SU-DHL-6 (cell line): ENCODE measurements around the gene EIF3I.
"Not testable (repeated sequence)": the region's sequence is repeated elsewhere in the genome, so short reads cannot be mapped to it uniquely, and the experiment has no call there.

ENCODE experiments used
- H2AFZ ChIP-seq: fragments of 200-600 bp; sonication (generic); 2 replicates; pipeline ENCODE4 v1.6.1; 2014; ENCODE audit warnings: low read depth, mild to moderate bottlenecking, moderate library complexity, mixed read lengths, antibody characterized with exemption, low read length; ENCODE audit not compliant: severe bottlenecking
- H3F3A ChIP-seq: fragments of 200-600 bp; shearing (Covaris generic); 2 replicates; pipeline ENCODE4 v1.6.0; 2016; ENCODE audit warnings: antibody characterized with exemption, mild to moderate bottlenecking; ENCODE audit not compliant: insufficient read depth
- H3K27ac ChIP-seq: fragments of 200-600 bp; sonication (generic); 2 replicates; pipeline ENCODE4 v1.5.1; 2016; ENCODE audit warnings: low read depth, mild to moderate bottlenecking, low read length, moderate library complexity, mixed read lengths
- H3K27me3 ChIP-seq: fragments of 200-600 bp; sonication (generic), shearing (Covaris generic); 2 replicates; pipeline ENCODE4 v1.6.0; 2014; ENCODE audit warnings: mild to moderate bottlenecking, low read length
- H3K36me3 ChIP-seq: fragments of 200-600 bp; sonication (generic); 2 replicates; pipeline ENCODE4 v1.6.1; 2014; ENCODE audit warnings: mild to moderate bottlenecking, low read length, mixed read lengths
- H3K4me2 ChIP-seq: fragments of 300-600, 200-600 bp; shearing (Covaris generic), sonication (generic); 2 replicates; pipeline ENCODE4 v1.6.0; 2014; ENCODE audit warnings: low read length, low read depth, mild to moderate bottlenecking; ENCODE audit not compliant: poor library complexity, severe bottlenecking
- H3K4me3 ChIP-seq: fragments of 200-600 bp; sonication (generic); 2 replicates; pipeline ENCODE4 v1.5.1; 2014; ENCODE audit warnings: antibody characterized with exemption, low read length, mild to moderate bottlenecking, mixed read lengths; ENCODE audit not compliant: insufficient read depth, poor library complexity, severe bottlenecking
- H3K79me2 ChIP-seq: fragments of 200-600 bp; sonication (generic); 2 replicates; pipeline ENCODE4 v1.6.1; 2014; ENCODE audit warnings: mild to moderate bottlenecking, low read length, moderate library complexity; ENCODE audit not compliant: insufficient read depth
- H3K9ac ChIP-seq: fragments of 200-600 bp; sonication (generic); 2 replicates; pipeline ENCODE4 v1.7.0; 2014; ENCODE audit warnings: mild to moderate bottlenecking, low read length
- H3K9me2 ChIP-seq: fragments of 200-600 bp; sonication (generic); replicated peaks from 2 replicates; pipeline ENCODE4 v1.6.1; 2014; ENCODE audit warnings: low read length; ENCODE audit not compliant: insufficient read depth
- H3K9me3 ChIP-seq: fragments of 200-600 bp; sonication (generic); 2 replicates; pipeline ENCODE4 v1.6.1; 2014; ENCODE audit warnings: low read length, mixed read lengths; ENCODE audit not compliant: insufficient read depth
- H4K20me1 ChIP-seq: fragments of 200-600 bp; sonication (generic); 2 replicates; pipeline ENCODE4 v1.6.1; 2014; ENCODE audit warnings: low read depth, mild to moderate bottlenecking, antibody characterized with exemption, low read length, moderate library complexity, mixed read lengths
- CTCF ChIP-seq: fragments of 200-600 bp; sonication (generic); IDR thresholded peaks from one replicate; pipeline ENCODE4 v1.5.1; 2017; ENCODE audit warnings: antibody characterized with exemption, mild to moderate bottlenecking, low read length, moderate library complexity; ENCODE audit not compliant: insufficient read depth, poor library complexity, severe bottlenecking
- EZH2phosphoT487 ChIP-seq: fragments of 200-600 bp; sonication (generic), shearing (Covaris generic); conservative IDR thresholded peaks from 2 replicates; pipeline ENCODE4 v1.6.1; 2018; ENCODE audit warnings: mild to moderate bottlenecking, antibody characterized with exemption, low read length, moderate library complexity, mixed read lengths

The EIF3I gene

DNA sequence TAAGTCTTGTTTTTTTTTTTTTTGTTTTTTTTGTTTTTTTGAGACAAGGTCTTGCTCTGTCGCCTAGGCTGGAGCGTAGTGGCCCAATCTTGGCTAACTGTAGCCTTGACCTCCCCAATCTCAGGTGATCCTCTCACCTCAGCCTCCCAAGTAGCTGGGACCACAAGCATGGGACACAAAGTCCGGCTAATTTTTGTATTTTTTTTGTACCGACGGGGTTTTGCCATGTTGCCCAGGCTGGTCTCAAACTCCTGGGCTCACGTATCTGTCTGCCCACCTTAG, 35.0 kb downstream of the EIF3I start:
- Histone ChIP-seq H3K4me2 (peak overlapping the region; percentile 84), H2AFZ (no peak overlapping the region), H3K9me2 (no peaks in the 10 kb centered on the region), H4K20me1 (no peaks in the 10 kb centered on the region), H3K36me3 (no peaks in the 10 kb centered on the region), H3K27ac (peak overlapping the region; percentile 99), H3K9ac (peak overlapping the region; percentile 81), H3K9me3 (no peaks in the 10 kb centered on the region), H3K79me2 (peaks cover 45% of the 10 kb centered on the region), H3F3A (peaks cover 65% of the 10 kb centered on the region), H3K27me3 (no peaks in the 10 kb centered on the region), H3K4me3 (peak overlapping the region; percentile 5)
- TF ChIP-seq EZH2phosphoT487 (no peak), CTCF (no peak)

- not testable (repeated sequence) for H3K9me3 ChIP-seq, H3K27me3 ChIP-seq, H3K9me2 ChIP-seq, H3K4me3 ChIP-seq, H3K36me3 ChIP-seq, H4K20me1 ChIP-seq, H2AFZ ChIP-seq
- Histone ChIP-seq H3K9ac (peak overlapping the region; percentile 19; the same call in 1 of the 2 replicates), H3K4me2 (peak overlapping the region; percentile 63), H3K79me2 (peaks cover 28% of the 10 kb centered on the region), H3F3A (peaks cover 48% of the 10 kb centered on the region), H3K27ac (peak overlapping the region; percentile 97)
These were observed 41.0 kb downstream of the EIF3I start for GRCh38 chr1:32263236-32263593.

DNA sequence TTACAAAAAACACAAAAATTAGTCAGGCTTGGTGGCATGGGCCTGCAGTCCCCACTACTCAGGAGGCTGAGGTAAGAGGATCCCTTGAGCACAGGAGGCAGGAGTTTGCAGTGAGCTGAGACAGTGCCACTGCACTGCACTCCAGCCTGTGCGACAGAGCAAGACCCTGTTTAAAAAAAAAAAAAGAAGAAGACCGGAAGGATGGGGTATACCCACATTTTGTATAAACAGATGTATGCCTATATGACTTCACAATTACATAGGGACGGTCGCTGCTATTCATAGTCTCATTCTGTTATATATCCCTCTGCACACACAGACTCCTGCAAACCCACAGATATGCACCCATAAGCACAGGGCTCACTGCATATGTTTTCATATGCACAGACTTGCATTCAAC, 41.5 kb downstream of the EIF3I start:
- Histone ChIP-seq H2AFZ (no peak overlapping the region), H3K36me3 (no peaks in the 10 kb centered on the region), H3F3A (peaks cover 47% of the 10 kb centered on the region), H3K79me2 (peaks cover 22% of the 10 kb centered on the region), H4K20me1 (no peaks in the 10 kb centered on the region), H3K9me2 (no peaks in the 10 kb centered on the region), H3K27ac (peak overlapping the region; percentile 97), H3K4me2 (peak overlapping the region; percentile 63), H3K4me3 (peak overlapping the region; percentile 11), H3K27me3 (no peaks in the 10 kb centered on the region), H3K9ac (peak overlapping the region; percentile 49), H3K9me3 (no peaks in the 10 kb centered on the region)
- TF ChIP-seq EZH2phosphoT487, result no peak
- TF ChIP-seq CTCF, result no peak

- no peak overlapping the region for H3K4me3 ChIP-seq
- peaks cover 10% of the 10 kb centered on the region for H3K79me2 ChIP-seq
- peaks cover 41% of the 10 kb centered on the region for H3F3A ChIP-seq
- peak overlapping the region; percentile 45 for H3K9ac ChIP-seq
- no peaks in the 10 kb centered on the region for H3K9me3 ChIP-seq
- TF ChIP-seq EZH2phosphoT487 (no peak), CTCF (no peak)
- no peaks in the 10 kb centered on the region for H4K20me1 ChIP-seq
- no peaks in the 10 kb centered on the region for H3K36me3 ChIP-seq
- H2AFZ ChIP-seq, result no peak overlapping the region
- peak overlapping the region; percentile 97 for H3K27ac ChIP-seq
- H3K9me2 ChIP-seq, result no peaks in the 10 kb centered on the region
- H3K4me2 ChIP-seq, result peak overlapping the region; percentile 63
- H3K27me3 ChIP-seq, result no peaks in the 10 kb centered on the region
These were observed 43.6 kb downstream of the EIF3I start for GRCh38 chr1:32265846-32266245.
